ENCODE data around the gene CHCT1.

CHCT1 gene

DNA sequence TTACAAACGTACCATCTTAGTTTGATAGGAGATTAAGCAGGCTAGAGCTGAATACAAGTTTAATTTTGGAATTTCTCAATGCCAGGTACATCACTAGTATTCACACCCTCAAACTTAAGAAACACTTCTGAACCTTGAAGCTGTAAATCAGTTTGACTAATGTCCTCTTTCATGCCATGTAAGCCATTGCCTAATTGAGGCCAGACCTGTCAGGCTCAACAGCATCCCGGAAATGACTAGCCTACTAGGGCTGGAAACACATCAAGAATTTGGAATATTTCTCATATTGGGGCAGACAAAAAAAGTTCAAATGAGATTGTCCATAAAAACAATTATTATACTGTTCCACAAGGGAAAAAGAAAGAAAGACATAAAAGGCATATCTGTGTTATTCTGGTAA, 32.1 kb upstream of the CHCT1 start:
- Histone ChIP-seq H3K4me1 (ENCODE audit: control insufficient read depth in 1 of 2, insufficient read depth in 2 of 2, low read length in 2 of 2) (peaks cover 19 to 25% of the 10 kb centered on the region in 2 donors), H3K27me3 (ENCODE audit: control insufficient read depth in 1 of 2, insufficient read depth in 2 of 2, low read length in 2 of 2) (no peaks in the 10 kb centered on the region), H3K4me3 (ENCODE audit: low read depth in 1 of 2, low read length in 2 of 2) (peak overlapping the region; percentile 91 to 99), H3K36me3 (ENCODE audit: control insufficient read depth in 1 of 2, insufficient read depth in 2 of 2, low read length in 2 of 2) (no peaks in the 10 kb centered on the region), H3K9me3 (ENCODE audit: control insufficient read depth in 1 of 2, low read length in 2 of 2) (no peaks in the 10 kb centered on the region), H3K27ac (ENCODE audit: low read depth, low read length) (no peak overlapping the region), H3K9ac (ENCODE audit: low read depth in 1 of 2, low read length in 2 of 2) (no peak overlapping the region)

DNA sequence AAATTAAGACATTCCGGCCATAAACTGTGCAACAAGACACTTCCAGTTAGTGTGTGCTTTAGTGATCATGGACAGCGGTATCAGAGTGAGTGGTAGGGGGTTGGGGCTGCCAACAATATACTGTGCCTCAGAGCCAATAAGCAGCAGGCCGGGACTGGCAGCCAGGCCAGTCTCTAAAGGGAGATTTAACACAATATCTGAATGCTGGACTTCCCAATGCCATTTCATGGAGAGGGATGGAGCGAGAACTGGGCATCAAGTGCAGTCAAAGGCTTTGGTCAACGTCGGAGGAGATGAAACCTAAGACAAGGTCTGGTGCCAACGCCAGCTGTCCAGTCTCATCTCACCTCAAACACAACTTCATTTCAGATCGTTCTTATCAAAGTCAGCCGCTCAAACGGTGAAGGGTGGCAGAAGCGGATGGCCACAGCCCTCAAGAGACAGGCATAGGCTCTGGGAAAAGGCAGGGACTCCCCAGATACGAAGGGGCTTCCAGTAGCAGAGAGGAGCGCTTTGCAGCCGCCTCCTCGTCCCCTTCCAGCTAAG, 31.3 kb upstream of the CHCT1 start:
- Histone ChIP-seq H3K4me3 (ENCODE audit: low read depth in 1 of 2, low read length in 2 of 2) (peak overlapping the region; percentile 91 to 99), H3K4me1 (ENCODE audit: control insufficient read depth in 1 of 2, insufficient read depth in 2 of 2, low read length in 2 of 2) (peaks cover 16 to 25% of the 10 kb centered on the region in 2 donors), H3K9ac (ENCODE audit: low read depth in 1 of 2, low read length in 2 of 2) (peak overlapping the region; percentile 77 to 84), H3K27ac (ENCODE audit: low read depth, low read length) (peak overlapping the region; percentile 77), H3K36me3 (ENCODE audit: control insufficient read depth in 1 of 2, insufficient read depth in 2 of 2, low read length in 2 of 2) (no peaks in the 10 kb centered on the region), H3K9me3 (ENCODE audit: control insufficient read depth in 1 of 2, low read length in 2 of 2) (no peaks in the 10 kb centered on the region), H3K27me3 (ENCODE audit: control insufficient read depth in 1 of 2, insufficient read depth in 2 of 2, low read length in 2 of 2) (no peaks in the 10 kb centered on the region)

DNA sequence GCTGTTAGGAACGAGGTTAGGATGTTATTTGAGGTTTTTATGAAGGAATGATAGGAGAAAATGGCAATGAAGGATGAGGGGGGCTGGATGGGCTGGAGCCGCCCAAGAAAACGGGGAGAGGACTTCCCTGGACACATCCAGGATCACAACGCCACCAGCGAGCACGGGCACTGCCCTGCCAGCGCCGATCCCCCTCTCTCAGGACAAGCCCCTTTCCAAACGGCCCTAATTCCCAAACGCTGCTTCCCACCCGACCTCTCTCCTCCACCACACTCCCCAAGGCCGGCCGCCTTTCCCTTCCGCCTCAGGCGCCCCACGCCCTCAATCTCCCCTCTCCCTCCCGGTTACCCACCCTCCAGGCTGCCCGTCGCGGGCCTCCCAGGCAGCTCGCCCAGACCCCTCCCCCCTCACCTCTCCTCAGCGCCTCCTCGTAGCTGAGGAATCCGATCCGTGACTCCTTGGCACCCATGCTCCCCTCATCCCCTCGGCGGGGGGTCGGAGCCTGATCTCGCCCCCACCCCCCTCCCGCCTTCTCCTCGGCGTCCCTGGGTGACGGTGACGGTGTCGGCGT, 30.7 kb upstream of the CHCT1 start:
- Histone ChIP-seq H3K4me1 (ENCODE audit: control insufficient read depth in 1 of 2, insufficient read depth in 2 of 2, low read length in 2 of 2) (peaks cover 16 to 25% of the 10 kb centered on the region in 2 donors), H3K27me3 (ENCODE audit: control insufficient read depth in 1 of 2, insufficient read depth in 2 of 2, low read length in 2 of 2) (no peaks in the 10 kb centered on the region), H3K27ac (ENCODE audit: low read depth, low read length) (peak overlapping the region; percentile 77), H3K36me3 (ENCODE audit: control insufficient read depth in 1 of 2, insufficient read depth in 2 of 2, low read length in 2 of 2) (no peaks in the 10 kb centered on the region), H3K9me3 (ENCODE audit: control insufficient read depth in 1 of 2, low read length in 2 of 2) (no peaks in the 10 kb centered on the region), H3K4me3 (ENCODE audit: low read depth in 1 of 2, low read length in 2 of 2) (peak overlapping the region; percentile 91 to 99), H3K9ac (ENCODE audit: low read depth in 1 of 2, low read length in 2 of 2) (peak overlapping the region; percentile 77 to 84)

DNA sequence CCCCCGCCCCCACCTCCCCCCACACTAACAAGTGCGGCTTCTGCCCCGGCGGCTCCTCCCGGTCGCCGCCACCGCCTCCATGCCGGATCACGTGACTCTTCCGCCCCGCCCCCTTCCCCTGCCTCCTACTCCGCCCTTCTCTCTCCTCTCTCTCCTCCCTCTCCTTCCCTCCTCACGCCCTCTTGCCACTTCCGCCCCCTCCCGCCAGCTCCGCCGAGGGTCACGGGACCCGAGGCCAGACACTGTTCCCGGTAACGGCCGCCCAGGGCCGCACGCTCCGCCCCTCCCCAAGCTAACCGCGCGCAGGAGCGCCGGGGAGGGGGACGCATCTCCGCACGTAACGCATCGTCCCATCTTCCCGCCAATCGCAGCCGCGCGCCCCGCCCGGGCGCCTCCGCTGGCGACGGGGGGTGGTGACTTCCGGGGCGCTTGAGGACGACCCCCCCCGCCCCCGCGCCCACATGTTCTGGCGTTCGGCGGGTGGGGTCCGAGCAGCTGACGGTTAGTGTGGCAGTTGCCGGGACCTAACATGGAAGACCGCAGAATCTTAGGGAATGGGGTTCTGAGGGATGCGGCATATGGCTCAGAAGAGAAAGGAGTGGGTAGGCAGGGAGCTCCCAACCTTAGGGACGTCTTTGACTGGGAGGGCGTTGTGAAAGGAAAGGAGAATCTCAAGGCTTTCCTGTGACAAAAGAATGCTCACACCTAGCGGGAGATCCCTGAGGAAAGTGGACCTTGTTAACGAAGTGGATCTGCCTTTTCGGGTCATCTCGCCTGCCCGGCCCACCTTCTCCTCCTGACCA, 30.0 kb upstream of the CHCT1 start, which contains the start of gene USP32:
USP32 (minus strand) TSS at position 92 of the 803 bp plus-strand sequence. CDS start 194 bp downstream, outside the sequence.
- H3K4me1 ChIP-seq (ENCODE audit: control insufficient read depth in 1 of 2, insufficient read depth in 2 of 2, low read length in 2 of 2): peaks cover 16 to 25% of the 10 kb centered on the region in 2 donors
- H3K27ac ChIP-seq (ENCODE audit: low read depth, low read length): peak within 1 kb of the TSS; percentile 77
- H3K4me3 ChIP-seq (ENCODE audit: low read depth in 1 of 2, low read length in 2 of 2): peak within 1 kb of the TSS; percentile 91 to 99
- H3K9me3 ChIP-seq (ENCODE audit: control insufficient read depth in 1 of 2, low read length in 2 of 2): no peaks in the 10 kb centered on the region
- H3K9ac ChIP-seq (ENCODE audit: low read depth in 1 of 2, low read length in 2 of 2): peak within 1 kb of the TSS; percentile 88 to 97
- H3K27me3 ChIP-seq (ENCODE audit: control insufficient read depth in 1 of 2, insufficient read depth in 2 of 2, low read length in 2 of 2): no peaks in the 10 kb centered on the region
- H3K36me3 ChIP-seq (ENCODE audit: control insufficient read depth in 1 of 2, insufficient read depth in 2 of 2, low read length in 2 of 2): no peaks in the 10 kb centered on the region

DNA sequence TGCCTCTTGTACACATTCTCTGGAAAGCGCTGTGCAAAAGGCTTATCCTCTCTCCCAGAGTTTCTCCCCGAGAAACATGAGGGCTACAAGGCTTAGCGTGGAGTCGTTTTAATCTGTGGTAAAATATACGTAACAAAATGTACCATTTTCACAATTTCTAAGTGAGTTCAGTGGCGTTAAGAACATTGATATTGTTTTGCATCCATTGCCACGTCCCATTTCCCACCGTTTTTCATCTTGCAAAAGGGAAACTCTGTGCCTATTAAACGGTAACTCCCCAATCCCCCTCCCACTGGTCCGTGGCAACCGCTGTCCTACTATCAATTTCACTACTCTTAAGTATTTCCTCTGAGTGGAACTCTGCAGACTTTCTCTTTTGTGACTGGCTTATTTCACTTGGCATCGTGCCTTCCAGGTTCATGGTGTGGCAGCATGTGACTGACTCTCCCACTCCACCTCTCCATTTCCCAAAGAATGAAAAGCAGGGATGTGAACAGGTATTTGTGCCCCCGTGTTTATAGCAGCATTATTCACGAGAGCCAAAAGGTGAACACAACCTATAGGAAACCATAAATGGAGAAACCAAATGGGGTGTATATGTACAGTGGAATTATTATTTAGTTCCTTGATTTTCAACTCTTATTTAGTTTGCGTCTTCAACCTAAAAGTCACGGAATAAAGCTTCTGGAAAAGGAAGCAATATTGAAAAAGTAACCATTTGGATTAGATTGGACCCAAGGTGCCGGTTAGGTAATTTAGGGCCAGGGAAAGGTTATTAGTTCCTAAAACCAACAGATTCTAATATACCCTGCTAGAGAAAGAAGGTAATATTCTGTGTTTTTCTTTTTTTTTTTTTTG, 29.2 kb upstream of the CHCT1 start:
- Histone ChIP-seq H3K4me1 (ENCODE audit: control insufficient read depth in 1 of 2, insufficient read depth in 2 of 2, low read length in 2 of 2) (peaks cover 16 to 25% of the 10 kb centered on the region in 2 donors), H3K27ac (ENCODE audit: low read depth, low read length) (peak overlapping the region; percentile 77), H3K9ac (ENCODE audit: low read depth in 1 of 2, low read length in 2 of 2) (peak overlapping the region; percentile 88 to 97), H3K4me3 (ENCODE audit: low read depth in 1 of 2, low read length in 2 of 2) (peak overlapping the region; percentile 91 to 99), H3K9me3 (ENCODE audit: control insufficient read depth in 1 of 2, low read length in 2 of 2) (no peaks in the 10 kb centered on the region), H3K36me3 (ENCODE audit: control insufficient read depth in 1 of 2, insufficient read depth in 2 of 2, low read length in 2 of 2) (no peaks in the 10 kb centered on the region), H3K27me3 (ENCODE audit: control insufficient read depth in 1 of 2, insufficient read depth in 2 of 2, low read length in 2 of 2) (no peaks in the 10 kb centered on the region)

DNA sequence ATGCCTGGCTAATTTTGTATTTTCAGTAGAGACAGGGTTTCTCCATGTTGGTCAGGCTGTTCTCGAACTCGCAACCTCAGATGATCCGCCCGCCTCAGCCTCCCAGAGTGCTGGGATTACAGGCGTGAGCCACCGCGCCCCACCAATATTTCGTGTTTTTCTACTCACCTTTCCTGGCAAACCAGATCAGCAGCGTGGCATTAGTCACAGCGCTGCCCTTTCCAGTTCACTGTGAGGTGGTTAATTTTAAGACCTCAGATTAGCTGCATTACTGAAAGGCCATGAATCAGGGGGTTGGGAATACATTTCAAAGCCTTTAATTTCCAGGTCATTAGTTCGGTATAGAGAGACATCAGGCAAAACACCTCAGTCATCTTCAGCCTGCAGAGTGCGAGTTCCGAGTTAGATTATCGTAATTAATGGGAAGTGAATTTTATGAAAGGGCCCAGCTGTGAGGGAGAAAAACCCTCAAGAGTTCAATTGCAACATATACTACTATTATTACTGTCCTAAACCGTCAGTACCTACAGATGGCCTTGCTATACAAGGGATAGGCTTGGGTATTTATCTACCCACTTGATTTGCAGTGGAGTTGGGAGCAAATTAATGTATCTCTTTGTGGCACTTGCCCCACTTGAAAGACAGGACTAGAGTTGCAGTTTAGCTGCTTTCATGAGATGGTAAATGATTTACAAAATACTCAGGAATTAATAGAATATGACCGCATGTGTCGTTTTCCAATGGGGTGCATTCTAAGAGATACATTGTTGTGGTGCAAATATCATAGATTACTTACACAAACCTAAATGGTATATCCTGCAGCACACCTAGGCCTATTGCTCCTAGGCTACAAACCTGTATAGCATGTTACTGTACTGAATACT, 28.2 kb upstream of the CHCT1 start:
- H3K9me3 ChIP-seq (ENCODE audit: control insufficient read depth in 1 of 2, low read length in 2 of 2): no peaks in the 10 kb centered on the region
- H3K4me3 ChIP-seq (ENCODE audit: low read depth in 1 of 2, low read length in 2 of 2): no peak overlapping the region
- peaks cover 16 to 22% of the 10 kb centered on the region in 2 donors for H3K4me1 ChIP-seq (ENCODE audit: control insufficient read depth in 1 of 2, insufficient read depth in 2 of 2, low read length in 2 of 2)
- H3K27ac ChIP-seq (ENCODE audit: low read depth, low read length): no peak overlapping the region
- no peaks in the 10 kb centered on the region for H3K27me3 ChIP-seq (ENCODE audit: control insufficient read depth in 1 of 2, insufficient read depth in 2 of 2, low read length in 2 of 2)
- no peak overlapping the region for H3K9ac ChIP-seq (ENCODE audit: low read depth in 1 of 2, low read length in 2 of 2)
- H3K36me3 ChIP-seq (ENCODE audit: control insufficient read depth in 1 of 2, insufficient read depth in 2 of 2, low read length in 2 of 2): no peaks in the 10 kb centered on the region

DNA sequence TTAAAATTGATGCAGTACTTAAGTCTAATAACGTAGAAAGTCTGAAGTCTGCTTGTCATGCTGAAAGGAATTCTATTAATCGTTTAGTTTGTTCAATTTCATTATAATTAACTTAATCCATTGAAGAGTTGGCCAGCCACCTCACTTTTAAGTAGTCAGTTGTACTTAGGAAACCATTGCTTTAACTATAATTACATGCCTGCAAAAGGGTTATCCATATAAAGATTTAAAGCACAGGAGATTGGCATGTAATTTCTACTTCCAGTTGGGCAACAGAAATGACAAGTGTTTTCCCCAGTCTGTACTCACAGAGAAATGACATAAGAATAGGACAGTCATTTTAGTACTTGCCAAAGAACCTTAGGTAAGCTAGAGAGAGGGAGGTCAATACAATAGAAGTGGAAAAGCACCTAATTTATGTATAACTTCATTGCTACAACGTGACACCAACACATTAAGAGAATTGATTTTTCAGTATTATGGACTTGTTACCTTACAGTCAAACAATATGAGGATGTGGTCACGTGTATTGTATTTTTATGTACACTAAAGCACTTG, 26.7 kb upstream of the CHCT1 start:
- no peak overlapping the region for H3K9ac ChIP-seq (ENCODE audit: low read depth in 1 of 2, low read length in 2 of 2)
- H3K36me3 ChIP-seq (ENCODE audit: control insufficient read depth in 1 of 2, insufficient read depth in 2 of 2, low read length in 2 of 2): no peaks in the 10 kb centered on the region
- no peak overlapping the region for H3K27ac ChIP-seq (ENCODE audit: low read depth, low read length)
- H3K9me3 ChIP-seq (ENCODE audit: control insufficient read depth in 1 of 2, low read length in 2 of 2): no peaks in the 10 kb centered on the region
- H3K27me3 ChIP-seq (ENCODE audit: control insufficient read depth in 1 of 2, insufficient read depth in 2 of 2, low read length in 2 of 2): no peaks in the 10 kb centered on the region
- peaks cover 9 to 15% of the 10 kb centered on the region in 2 donors for H3K4me1 ChIP-seq (ENCODE audit: control insufficient read depth in 1 of 2, insufficient read depth in 2 of 2, low read length in 2 of 2)
- H3K4me3 ChIP-seq (ENCODE audit: low read depth in 1 of 2, low read length in 2 of 2): no peak overlapping the region

DNA sequence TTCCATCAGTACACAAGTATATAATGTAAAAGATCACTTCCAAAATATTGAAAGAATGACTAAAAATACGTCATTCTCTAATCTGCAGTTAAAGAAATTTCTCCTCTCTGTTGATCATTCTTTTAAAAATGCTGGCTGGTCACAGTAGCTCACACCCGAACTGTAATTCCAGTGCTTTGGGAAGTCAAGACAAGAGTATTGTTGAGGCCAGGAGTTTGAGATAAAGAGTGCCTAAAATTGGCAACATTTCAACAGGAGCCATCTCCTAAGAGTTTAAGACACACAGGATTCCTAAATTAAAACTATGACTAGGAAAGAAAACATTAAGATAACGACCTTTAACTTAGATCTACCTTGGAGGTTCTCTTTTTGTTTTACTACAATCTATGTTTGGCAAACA, 25.9 kb upstream of the CHCT1 start:
- no peak overlapping the region for H3K9ac ChIP-seq (ENCODE audit: low read depth in 1 of 2, low read length in 2 of 2)
- H3K9me3 ChIP-seq (ENCODE audit: control insufficient read depth in 1 of 2, low read length in 2 of 2): no peaks in the 10 kb centered on the region
- no peak overlapping the region for H3K4me3 ChIP-seq (ENCODE audit: low read depth in 1 of 2, low read length in 2 of 2)
- no peak overlapping the region for H3K27ac ChIP-seq (ENCODE audit: low read depth, low read length)
- no peaks in the 10 kb centered on the region for H3K36me3 ChIP-seq (ENCODE audit: control insufficient read depth in 1 of 2, insufficient read depth in 2 of 2, low read length in 2 of 2)
- peaks cover 3 to 8% of the 10 kb centered on the region in 2 donors for H3K4me1 ChIP-seq (ENCODE audit: control insufficient read depth in 1 of 2, insufficient read depth in 2 of 2, low read length in 2 of 2)
- H3K27me3 ChIP-seq (ENCODE audit: control insufficient read depth in 1 of 2, insufficient read depth in 2 of 2, low read length in 2 of 2): no peaks in the 10 kb centered on the region

All from duodenal mucosa (tissue), 2 donors.